Cardiac fibroblast (primary cell): ENCODE data around the gene SELENOH.

Experiments used
- DNase-seq, 2 donors: peaks; one replicate each; pipeline versions ENCODE4 v3.0.0 to v3.0.0-alpha.2; 2010; ENCODE audit warnings: low read depth in 2 of 2
- H3K4me3 ChIP-seq, 2 donors: replicated peaks in 1 of 2; 1 replicate in 1 of 2; 2 replicates in 1 of 2; pipeline ENCODE4 v1.5.1; 2011; ENCODE audit warnings: low read depth in 2 of 2, low read length in 2 of 2, mild to moderate bottlenecking in 2 of 2, moderate library complexity in 1 of 2
- CTCF ChIP-seq: IDR thresholded peaks from one replicate; pipeline ENCODE4 v1.5.1; 2011; ENCODE audit warnings: low read depth, mild to moderate bottlenecking, low read length, inconsistent platforms

Gene SELENOH

DNA sequence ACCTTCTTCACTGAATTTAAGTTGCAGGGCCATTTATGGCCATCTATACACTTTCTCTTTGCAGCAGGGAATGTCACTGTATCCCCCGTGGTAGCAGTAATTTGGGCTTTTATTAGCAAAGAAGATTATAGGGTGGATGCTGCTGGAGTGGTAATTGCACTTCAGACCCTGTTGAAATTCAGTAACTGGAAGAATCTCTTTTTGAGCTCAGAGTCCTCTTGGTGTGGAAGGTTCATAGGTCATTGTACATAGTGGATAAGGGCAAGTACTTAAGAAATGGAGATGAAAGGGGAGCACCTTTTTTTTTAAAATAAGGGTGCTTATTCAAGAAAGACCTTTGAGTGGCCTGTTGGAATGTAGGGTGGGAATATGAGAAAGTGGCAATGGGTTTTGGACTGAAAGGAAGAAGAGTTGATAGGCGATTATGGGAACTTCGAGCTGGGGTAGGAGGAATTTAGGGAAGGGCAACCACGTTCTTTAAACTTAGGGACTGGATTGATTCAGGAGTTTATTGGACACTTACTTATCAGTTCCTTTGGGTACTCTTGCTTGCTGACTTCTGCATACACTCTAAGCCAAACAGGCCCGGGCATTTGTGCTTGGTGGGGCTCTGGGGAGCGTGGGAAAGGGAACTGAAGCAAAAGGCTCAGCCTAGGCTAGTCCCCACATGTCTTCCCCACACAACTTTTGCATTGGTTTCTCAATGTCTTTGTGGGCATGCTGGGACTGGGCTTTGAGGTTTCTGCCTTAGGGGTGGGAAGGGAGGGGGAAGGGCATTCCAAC lies 46.8 kb downstream of the SELENOH start:
- H3K4me3 ChIP-seq = no peak overlapping the region
- no peak for DNase-seq
- no peak for TF ChIP-seq CTCF

DNA sequence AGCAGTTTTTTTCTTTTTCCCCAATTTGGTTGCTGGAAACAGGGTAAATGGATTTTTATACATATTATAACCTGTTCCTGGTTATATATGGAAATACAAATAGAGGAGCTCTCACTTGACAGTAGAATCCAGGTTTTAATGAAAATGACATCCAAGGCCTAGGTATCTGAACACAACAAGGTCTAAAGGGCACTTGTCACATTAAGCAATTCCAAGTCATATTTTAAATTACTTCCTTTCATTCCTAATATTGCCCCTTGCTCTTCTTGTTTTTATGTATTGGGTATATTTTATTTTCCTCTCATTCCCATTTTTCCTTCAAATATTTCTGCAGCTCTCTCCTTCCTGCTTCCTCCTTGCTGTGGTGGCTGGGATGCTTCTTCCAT lies 47.4 kb downstream of the SELENOH start:
- H3K4me3 ChIP-seq = no peak overlapping the region
- TF ChIP-seq CTCF = no peak
- no peak for DNase-seq

DNA sequence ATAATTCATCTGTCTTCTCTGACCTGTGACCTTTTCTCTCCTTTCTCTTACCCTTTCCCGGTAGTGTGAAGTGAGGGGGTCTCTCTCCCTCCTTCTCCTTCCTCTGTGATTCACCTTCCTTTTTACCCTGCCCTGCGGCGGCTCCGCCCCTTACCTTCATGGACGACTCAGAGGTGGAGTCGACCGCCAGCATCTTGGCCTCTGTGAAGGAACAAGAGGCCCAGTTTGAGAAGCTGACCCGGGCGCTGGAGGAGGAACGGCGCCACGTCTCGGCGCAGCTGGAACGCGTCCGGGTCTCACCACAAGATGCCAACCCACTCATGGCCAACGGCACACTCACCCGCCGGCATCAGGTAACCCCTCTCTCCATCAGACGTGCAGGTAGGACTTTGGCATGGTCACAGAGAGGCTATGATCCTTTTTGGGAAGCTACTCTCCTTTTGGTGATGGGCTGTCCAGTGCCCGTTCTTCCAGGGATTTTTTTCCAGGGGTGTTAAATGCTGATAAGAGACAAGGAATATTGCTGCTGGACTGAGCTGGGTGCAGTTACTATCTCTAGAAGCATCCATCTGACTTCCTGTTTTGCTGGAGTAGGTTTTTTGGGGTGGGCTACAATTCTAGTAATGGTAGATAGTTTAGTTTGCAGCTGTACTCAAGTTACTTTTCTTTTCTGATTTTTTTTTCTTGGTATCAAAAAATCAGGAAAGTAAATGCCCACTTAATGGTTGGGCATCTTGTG lies 50.2 kb downstream of the SELENOH start:
- DNase-seq = no peak
- no peak overlapping the region for H3K4me3 ChIP-seq
- TF ChIP-seq CTCF = no peak

DNA sequence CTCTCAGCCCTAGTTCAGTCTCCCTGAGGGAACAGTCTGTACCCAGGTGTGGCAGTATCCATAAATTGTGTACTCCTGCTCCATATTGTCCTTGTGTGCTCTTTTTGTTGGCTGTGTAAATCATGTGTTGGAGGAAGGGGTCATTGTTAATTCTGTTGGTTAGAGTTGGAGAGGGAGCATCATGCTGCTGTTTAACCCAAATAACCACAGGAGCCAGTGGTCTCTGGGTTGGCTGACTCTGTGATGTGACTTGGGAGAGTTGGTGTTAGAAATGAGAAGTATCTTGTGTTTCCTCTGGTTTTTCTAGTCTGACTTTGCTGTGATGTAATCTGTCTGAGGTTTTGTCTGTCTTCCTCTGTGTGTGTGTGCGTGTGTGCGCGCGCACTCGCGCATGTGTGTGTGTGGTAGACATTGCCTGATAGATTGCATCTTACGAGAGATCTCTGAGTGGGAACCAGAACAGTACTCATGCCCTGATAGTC lies 50.8 kb downstream of the SELENOH start:
- H3K4me3 ChIP-seq = no peak overlapping the region
- no peak for TF ChIP-seq CTCF
- peak; percentile 24 to 39 for DNase-seq

DNA sequence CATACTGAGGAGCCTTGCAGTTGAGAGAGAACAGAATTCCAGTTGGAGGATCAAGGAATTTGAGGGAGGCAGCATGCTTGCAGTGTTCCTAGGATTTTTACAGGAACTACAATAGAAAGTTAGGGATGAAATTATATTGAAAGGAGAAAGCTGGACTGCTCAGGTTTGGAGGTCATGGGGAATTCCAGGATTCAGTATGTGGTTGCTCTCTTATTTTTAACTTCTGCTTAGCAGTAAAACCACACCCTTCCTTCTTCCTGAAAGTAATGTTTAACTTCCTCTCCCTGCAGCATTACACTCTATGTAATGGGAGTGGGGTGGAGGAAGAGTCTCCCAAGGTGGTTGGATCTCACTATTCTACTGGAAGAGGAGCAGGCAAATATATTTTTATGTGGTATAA lies 51.6 kb downstream of the SELENOH start:
- no peak for TF ChIP-seq CTCF
- DNase-seq = peak in 1 of 2 donors; percentile 29
- H3K4me3 ChIP-seq = no peak overlapping the region
